SK-N-SH treated with all-trans-retinoic acid at 6 μM for 48 hours (cell line): ENCODE results near the gene TMEM63A.

Experiments used
- ESRRG ChIP-seq: fragments of 250-450 bp; sonication (Bioruptor Pico); IDR thresholded peaks from 2 replicates; pipeline ENCODE4 v1.6.1; 2021; ENCODE audit warnings: mild to moderate bottlenecking
- OSR1 ChIP-seq: fragments of 250-450 bp; sonication (Bioruptor Pico); IDR thresholded peaks from 2 replicates; pipeline ENCODE4 v1.8.0; 2022; ENCODE audit warnings: moderate library complexity, mild to moderate bottlenecking, inconsistent platforms
- RARB ChIP-seq: fragments of 250-450 bp; sonication (Bioruptor Pico); IDR thresholded peaks from 2 replicates; pipeline ENCODE4 v1.8.0; 2021; ENCODE audit warnings: mild to moderate bottlenecking, moderate library complexity
- TCF4 ChIP-seq: fragments of 250-450 bp; sonication (Bioruptor Pico); IDR thresholded peaks from 2 replicates; pipeline ENCODE4 v1.8.0; 2021; ENCODE audit warnings: mild to moderate bottlenecking, moderate library complexity, borderline replicate concordance
- ZC3H10 ChIP-seq: fragments of 250-450 bp; sonication (Bioruptor Pico); IDR thresholded peaks from 2 replicates; pipeline ENCODE4 v1.5.1; 2021; ENCODE audit warnings: mild to moderate bottlenecking, moderate library complexity
- ZNF565 ChIP-seq: fragments of 450-650 bp; formaldehyde crosslinking; conservative IDR thresholded peaks from 2 replicates; pipeline ENCODE4 v1.5.0; 2020; ENCODE audit warnings: low read depth, mild to moderate bottlenecking, moderate library complexity
- ZNF70 ChIP-seq: fragments of 450-650 bp; formaldehyde crosslinking; IDR thresholded peaks from 2 replicates; pipeline ENCODE4 v1.5.0; 2020; ENCODE audit warnings: mild to moderate bottlenecking, moderate library complexity
- TF ChIP-seq, protein P1 (sequence below): fragments of 250-450 bp; sonication (Bioruptor Pico); IDR thresholded peaks from 2 replicates; pipeline ENCODE4 v1.8.0; 2020; ENCODE audit warnings: mild to moderate bottlenecking, moderate library complexity, borderline replicate concordance
- TF ChIP-seq, protein P2 (sequence below): fragments of 250-450 bp; sonication (Bioruptor Pico); IDR thresholded peaks from 2 replicates; pipeline ENCODE4 v1.5.1; 2020; ENCODE audit warnings: low read depth, mild to moderate bottlenecking, moderate library complexity
- TF ChIP-seq, protein P3 (sequence below): fragments of 250-450 bp; sonication (Bioruptor Pico); IDR thresholded peaks from 2 replicates; pipeline ENCODE4 v1.5.0; 2020; ENCODE audit warnings: mild to moderate bottlenecking, moderate library complexity

DNA sequence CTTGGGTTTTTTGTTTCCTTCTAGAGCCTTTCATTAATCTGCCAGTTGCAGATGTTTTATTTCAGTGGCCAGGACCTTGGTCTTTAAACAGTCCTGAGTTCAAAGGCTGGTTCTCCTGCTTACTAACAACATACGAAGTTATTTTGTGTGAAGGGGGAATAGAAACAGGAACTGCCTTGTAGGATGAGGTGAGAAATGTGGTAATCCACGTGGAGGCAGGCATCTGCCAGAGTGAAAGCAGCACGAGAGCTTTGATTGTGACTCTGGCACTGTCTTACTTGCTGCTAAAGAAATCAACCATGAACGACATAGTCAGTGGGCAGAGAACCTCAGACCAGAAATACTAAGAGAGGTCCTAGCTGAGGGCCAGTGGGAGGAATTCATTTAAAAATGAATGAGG is 30.4 kb downstream of the TMEM63A start:
- TF ChIP-seq ZNF70 (CRISPR knock-in tag) (no peak), RARB (CRISPR knock-in tag) (no peak), ZC3H10 (CRISPR knock-in tag) (no peak), OSR1 (CRISPR knock-in tag) (no peak), ZNF565 (CRISPR knock-in tag) (no peak), TCF4 (CRISPR knock-in tag) (no peak), ESRRG (no peak)
- TF ChIP-seq, protein P1, sequence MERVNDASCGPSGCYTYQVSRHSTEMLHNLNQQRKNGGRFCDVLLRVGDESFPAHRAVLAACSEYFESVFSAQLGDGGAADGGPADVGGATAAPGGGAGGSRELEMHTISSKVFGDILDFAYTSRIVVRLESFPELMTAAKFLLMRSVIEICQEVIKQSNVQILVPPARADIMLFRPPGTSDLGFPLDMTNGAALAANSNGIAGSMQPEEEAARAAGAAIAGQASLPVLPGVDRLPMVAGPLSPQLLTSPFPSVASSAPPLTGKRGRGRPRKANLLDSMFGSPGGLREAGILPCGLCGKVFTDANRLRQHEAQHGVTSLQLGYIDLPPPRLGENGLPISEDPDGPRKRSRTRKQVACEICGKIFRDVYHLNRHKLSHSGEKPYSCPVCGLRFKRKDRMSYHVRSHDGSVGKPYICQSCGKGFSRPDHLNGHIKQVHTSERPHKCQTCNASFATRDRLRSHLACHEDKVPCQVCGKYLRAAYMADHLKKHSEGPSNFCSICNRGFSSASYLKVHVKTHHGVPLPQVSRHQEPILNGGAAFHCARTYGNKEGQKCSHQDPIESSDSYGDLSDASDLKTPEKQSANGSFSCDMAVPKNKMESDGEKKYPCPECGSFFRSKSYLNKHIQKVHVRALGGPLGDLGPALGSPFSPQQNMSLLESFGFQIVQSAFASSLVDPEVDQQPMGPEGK (CRISPR knock-in tag) = no peak
- TF ChIP-seq, protein P2, sequence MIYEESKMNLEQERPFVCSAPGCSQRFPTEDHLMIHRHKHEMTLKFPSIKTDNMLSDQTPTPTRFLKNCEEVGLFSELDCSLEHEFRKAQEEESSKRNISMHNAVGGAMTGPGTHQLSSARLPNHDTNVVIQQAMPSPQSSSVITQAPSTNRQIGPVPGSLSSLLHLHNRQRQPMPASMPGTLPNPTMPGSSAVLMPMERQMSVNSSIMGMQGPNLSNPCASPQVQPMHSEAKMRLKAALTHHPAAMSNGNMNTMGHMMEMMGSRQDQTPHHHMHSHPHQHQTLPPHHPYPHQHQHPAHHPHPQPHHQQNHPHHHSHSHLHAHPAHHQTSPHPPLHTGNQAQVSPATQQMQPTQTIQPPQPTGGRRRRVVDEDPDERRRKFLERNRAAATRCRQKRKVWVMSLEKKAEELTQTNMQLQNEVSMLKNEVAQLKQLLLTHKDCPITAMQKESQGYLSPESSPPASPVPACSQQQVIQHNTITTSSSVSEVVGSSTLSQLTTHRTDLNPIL (CRISPR knock-in tag) = no peak
- TF ChIP-seq, protein P3, sequence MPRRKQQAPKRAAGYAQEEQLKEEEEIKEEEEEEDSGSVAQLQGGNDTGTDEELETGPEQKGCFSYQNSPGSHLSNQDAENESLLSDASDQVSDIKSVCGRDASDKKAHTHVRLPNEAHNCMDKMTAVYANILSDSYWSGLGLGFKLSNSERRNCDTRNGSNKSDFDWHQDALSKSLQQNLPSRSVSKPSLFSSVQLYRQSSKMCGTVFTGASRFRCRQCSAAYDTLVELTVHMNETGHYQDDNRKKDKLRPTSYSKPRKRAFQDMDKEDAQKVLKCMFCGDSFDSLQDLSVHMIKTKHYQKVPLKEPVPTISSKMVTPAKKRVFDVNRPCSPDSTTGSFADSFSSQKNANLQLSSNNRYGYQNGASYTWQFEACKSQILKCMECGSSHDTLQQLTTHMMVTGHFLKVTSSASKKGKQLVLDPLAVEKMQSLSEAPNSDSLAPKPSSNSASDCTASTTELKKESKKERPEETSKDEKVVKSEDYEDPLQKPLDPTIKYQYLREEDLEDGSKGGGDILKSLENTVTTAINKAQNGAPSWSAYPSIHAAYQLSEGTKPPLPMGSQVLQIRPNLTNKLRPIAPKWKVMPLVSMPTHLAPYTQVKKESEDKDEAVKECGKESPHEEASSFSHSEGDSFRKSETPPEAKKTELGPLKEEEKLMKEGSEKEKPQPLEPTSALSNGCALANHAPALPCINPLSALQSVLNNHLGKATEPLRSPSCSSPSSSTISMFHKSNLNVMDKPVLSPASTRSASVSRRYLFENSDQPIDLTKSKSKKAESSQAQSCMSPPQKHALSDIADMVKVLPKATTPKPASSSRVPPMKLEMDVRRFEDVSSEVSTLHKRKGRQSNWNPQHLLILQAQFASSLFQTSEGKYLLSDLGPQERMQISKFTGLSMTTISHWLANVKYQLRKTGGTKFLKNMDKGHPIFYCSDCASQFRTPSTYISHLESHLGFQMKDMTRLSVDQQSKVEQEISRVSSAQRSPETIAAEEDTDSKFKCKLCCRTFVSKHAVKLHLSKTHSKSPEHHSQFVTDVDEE (CRISPR knock-in tag) = no peak
